GM23338 (cell line): ENCODE results near the gene LRRC28. TPM values are rescaled to one million over a fixed set of nuclear protein-coding genes. Genes with fewer than 3 reads are reported as not detected.

ENCODE experiments used
- ATAC-seq: fragments of 200-7000 bp; cut with Tn5 transposase; 3 replicates; pipeline ENCODE4 v1.9.1; 2020
- DNase-seq: peaks from one replicate; pipeline ENCODE4 v3.0.0-alpha.2; 2015; ENCODE audit warnings: low spot score
- H2AFZ ChIP-seq: fragments of 200-600 bp; sonication (generic); 2 replicates; pipeline ENCODE4 v1.8.0; 2016; ENCODE audit warnings: antibody characterized with exemption, mild to moderate bottlenecking, moderate library complexity
- H3F3A ChIP-seq: fragments of 200-600 bp; sonication (generic); replicated peaks from 2 replicates; pipeline ENCODE4 v1.8.0; 2017; ENCODE audit warnings: antibody characterized with exemption, mixed run types, low read depth
- H3K27ac ChIP-seq: fragments of 200-600 bp; sonication (generic); 2 replicates; pipeline ENCODE4 v1.6.1; 2016; ENCODE audit warnings: low read depth
- H3K27me3 ChIP-seq: fragments of 200-600 bp; sonication (generic); 2 replicates; pipeline ENCODE4 v1.8.0; 2016; ENCODE audit warnings: mild to moderate bottlenecking, mixed run types, moderate library complexity; ENCODE audit not compliant: insufficient read depth
- H3K36me3 ChIP-seq: fragments of 200-600 bp; sonication (generic); 2 replicates; pipeline ENCODE4 v1.8.0; 2016; ENCODE audit warnings: mild to moderate bottlenecking; ENCODE audit not compliant: insufficient read depth
- H3K4me1 ChIP-seq: fragments of 200-600 bp; sonication (generic); 2 replicates; pipeline ENCODE4 v1.8.0; 2016; ENCODE audit warnings: mild to moderate bottlenecking, moderate library complexity; ENCODE audit not compliant: insufficient read depth
- H3K4me2 ChIP-seq: fragments of 200-600 bp; sonication (generic); 2 replicates; pipeline ENCODE4 v1.7.1; 2017; ENCODE audit warnings: mixed run types
- H3K4me3 ChIP-seq: fragments of 200-600 bp; sonication (generic); 2 replicates; pipeline ENCODE4 v1.6.1; 2016; ENCODE audit warnings: mixed run types
- H3K79me2 ChIP-seq: fragments of 200-600 bp; sonication (generic); replicated peaks from 2 replicates; pipeline ENCODE4 v1.8.0; 2017; ENCODE audit warnings: mild to moderate bottlenecking; ENCODE audit not compliant: insufficient read depth
- H3K9me2 ChIP-seq: fragments of 200-600 bp; sonication (generic); 2 replicates; pipeline ENCODE4 v1.8.0; 2017; ENCODE audit not compliant: insufficient read depth
- H4K20me1 ChIP-seq: fragments of 200-600 bp; sonication (generic); replicated peaks from 2 replicates; pipeline ENCODE4 v1.8.0; 2017; ENCODE audit warnings: mild to moderate bottlenecking; ENCODE audit not compliant: insufficient read depth
- H3K27ac Mint-ChIP-seq: 2 replicates; pipeline ENCODE4 v1.8.0; 2020; ENCODE audit warnings: inconsistent platforms, mild to moderate bottlenecking, moderate library complexity, mixed read lengths
- H3K27me3 Mint-ChIP-seq: 3 replicates; pipeline ENCODE4 v1.8.0; 2022; ENCODE audit warnings: low read depth, mild to moderate bottlenecking, moderate library complexity, mixed read lengths, inconsistent platforms; ENCODE audit not compliant: insufficient read depth, poor library complexity
- H3K36me3 Mint-ChIP-seq: 3 replicates; pipeline ENCODE4 v1.8.0; 2021; ENCODE audit warnings: low read depth, mild to moderate bottlenecking, inconsistent platforms, moderate library complexity, mixed read lengths
- H3K4me1 Mint-ChIP-seq: 3 replicates; pipeline ENCODE4 v1.8.0; 2020; ENCODE audit warnings: mild to moderate bottlenecking, inconsistent platforms, mixed read lengths
- H3K4me3 Mint-ChIP-seq: 3 replicates; pipeline ENCODE4 v1.8.0; 2021; ENCODE audit warnings: moderate library complexity, mild to moderate bottlenecking, inconsistent platforms, mixed read lengths
- H3K9me3 Mint-ChIP-seq: 3 replicates; pipeline ENCODE4 v1.8.0; 2020; ENCODE audit warnings: moderate library complexity, mild to moderate bottlenecking, inconsistent platforms, mixed read lengths
- CTCF ChIP-seq, 2 experiments: fragments of 200-600 bp in 1 of 2; sonication (generic) in 1 of 2; conservative IDR thresholded peaks; 2 replicates each; pipeline versions ENCODE4 v1.5.1 to v1.6.1; 2016 to 2017; ENCODE audit warnings: antibody characterized with exemption in 2 of 2, low read depth in 2 of 2, mild to moderate bottlenecking in 2 of 2, moderate library complexity in 1 of 2
- EZH2 ChIP-seq: fragments of 200-600 bp; sonication (generic); IDR thresholded peaks from one replicate; pipeline ENCODE4 v1.8.0; 2017; ENCODE audit warnings: antibody characterized with exemption, mild to moderate bottlenecking, low read depth; ENCODE audit not compliant: unreplicated experiment
- EZH2phosphoT487 ChIP-seq: fragments of 200-600 bp; sonication (generic); IDR thresholded peaks from one replicate; pipeline ENCODE4 v1.8.1; 2018; ENCODE audit warnings: antibody characterized with exemption; ENCODE audit not compliant: unreplicated experiment
- NANOG ChIP-seq: IDR thresholded peaks from 2 replicates; pipeline ENCODE4 v1.6.1; 2016; ENCODE audit warnings: antibody characterized with exemption, borderline replicate concordance
- REST ChIP-seq: IDR thresholded peaks from one replicate; pipeline ENCODE4 v1.6.1; 2018; ENCODE audit warnings: antibody characterized with exemption; ENCODE audit not compliant: unreplicated experiment
- STAT1 ChIP-seq: IDR thresholded peaks from one replicate; pipeline ENCODE4 v1.6.1; 2016; ENCODE audit warnings: antibody characterized with exemption; ENCODE audit not compliant: unreplicated experiment
- ZNF114 ChIP-seq: fragments of 250-450 bp; sonication (Bioruptor Pico); IDR thresholded peaks from 2 replicates; pipeline ENCODE4 v1.5.0; 2020; ENCODE audit warnings: mild to moderate bottlenecking, moderate library complexity
- ZNF331 ChIP-seq: fragments of 250-450 bp; sonication (Bioruptor Pico); IDR thresholded peaks from 2 replicates; pipeline ENCODE4 v1.5.0; 2020; ENCODE audit warnings: low read depth, mild to moderate bottlenecking, moderate library complexity
- polyA plus RNA-seq: library from polyadenylated mRNA; unstranded; fragments of >200 nt; fragmentation: Nextera tagmentation; extraction: Ambion mirVana; gene quantifications from 2 replicates; pipeline ENCODE4 v1.2.1, GENCODE V29; 2016
- total RNA-seq: library from RNA; depleted of rRNA; stranded (reverse); fragments of >200 nt; shearing (Covaris generic); gene quantifications from 2 replicates; pipeline ENCODE4 v1.2.3, GENCODE V29; 2014

The LRRC28 gene
- total and polyA plus RNA-seq, 2 experiments from 2014 or later, result 12.9 to 28.4 TPM

GRCh38 chr15:99336794-99337193 lies 85.5 kb downstream of the LRRC28 start:
- H3K36me3 Mint-ChIP-seq, result no peaks in the 10 kb centered on the region
- H2AFZ ChIP-seq, result no peak overlapping the region
- no peaks in the 10 kb centered on the region for H4K20me1 ChIP-seq
- H3K27me3 ChIP-seq, result no peaks in the 10 kb centered on the region
- H3K79me2 ChIP-seq, result no peaks in the 10 kb centered on the region
- no peaks in the 10 kb centered on the region for H3K9me2 ChIP-seq
- no peak for TF ChIP-seq EZH2
- ATAC-seq, result no peak
- H3F3A ChIP-seq, result no peaks in the 10 kb centered on the region
- peaks cover 7% of the 10 kb centered on the region; the same call in 2 of the 3 replicates for H3K4me1 Mint-ChIP-seq
- H3K27ac ChIP-seq, result no peak overlapping the region
- H3K27ac Mint-ChIP-seq, result no peak overlapping the region
- DNase-seq, result no peak
- no peak overlapping the region for H3K4me2 ChIP-seq
- H3K4me1 ChIP-seq, result no peaks in the 10 kb centered on the region
- no peaks in the 10 kb centered on the region for H3K36me3 ChIP-seq
- no peak overlapping the region for H3K4me3 Mint-ChIP-seq
- H3K27me3 Mint-ChIP-seq, result no peaks in the 10 kb centered on the region
- no peak overlapping the region for H3K4me3 ChIP-seq
- no peaks in the 10 kb centered on the region for H3K9me3 Mint-ChIP-seq

DNA sequence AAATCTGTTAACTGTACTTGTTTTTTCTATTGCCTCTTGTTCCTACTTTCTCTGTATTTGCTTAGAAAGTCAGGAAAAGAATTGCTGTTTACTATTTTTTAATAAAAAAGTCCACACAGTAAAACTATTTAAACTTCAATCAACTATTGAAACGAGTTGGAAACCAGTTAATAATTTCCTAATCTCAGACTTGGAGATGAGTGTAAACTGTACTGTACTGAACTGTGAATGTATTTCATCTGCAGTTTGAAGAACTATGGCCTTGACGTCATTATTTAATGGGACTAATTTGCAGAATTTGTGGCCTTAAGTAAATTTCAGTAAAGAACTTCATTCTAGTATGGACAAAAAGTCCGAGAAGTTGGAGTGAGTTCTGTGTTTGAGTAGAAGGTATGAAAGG lies 89.1 kb downstream of the LRRC28 start:
- Histone ChIP-seq H3K27me3 (no peaks in the 10 kb centered on the region), H3K9me2 (no peaks in the 10 kb centered on the region), H3K36me3 (no peaks in the 10 kb centered on the region), H3K27ac (no peak overlapping the region), H3K4me3 (no peak overlapping the region), H3K79me2 (no peaks in the 10 kb centered on the region), H4K20me1 (no peaks in the 10 kb centered on the region), H3F3A (no peaks in the 10 kb centered on the region), H3K4me1 (no peaks in the 10 kb centered on the region), H3K4me2 (no peak overlapping the region), H2AFZ (no peak overlapping the region)
- Mint-ChIP-seq H3K4me1 (no peaks in the 10 kb centered on the region), H3K36me3 (no peaks in the 10 kb centered on the region), H3K9me3 (no peaks in the 10 kb centered on the region), H3K4me3 (no peak overlapping the region), H3K27me3 (peaks cover 2% of the 10 kb centered on the region), H3K27ac (no peak overlapping the region)
- TF ChIP-seq ZNF331 (CRISPR knock-in tag), result no peak
- DNase-seq, result no peak
- ATAC-seq, result no peak

- Mint-ChIP-seq H3K4me1 (no peaks in the 10 kb centered on the region), H3K27me3 (peaks cover 2% of the 10 kb centered on the region), H3K9me3 (no peaks in the 10 kb centered on the region), H3K27ac (no peak overlapping the region), H3K4me3 (no peak overlapping the region), H3K36me3 (no peaks in the 10 kb centered on the region)
- Histone ChIP-seq H3F3A (no peaks in the 10 kb centered on the region), H3K27ac (no peak overlapping the region), H3K27me3 (no peaks in the 10 kb centered on the region), H3K4me1 (no peaks in the 10 kb centered on the region), H3K4me3 (no peak overlapping the region), H4K20me1 (no peaks in the 10 kb centered on the region), H3K79me2 (no peaks in the 10 kb centered on the region), H3K36me3 (no peaks in the 10 kb centered on the region), H3K4me2 (no peak overlapping the region), H2AFZ (no peak overlapping the region), H3K9me2 (no peaks in the 10 kb centered on the region)
- ATAC-seq, result no peak
- DNase-seq, result no peak
- TF ChIP-seq CTCF (conservative IDR thresholded peaks at IDR 0.05; ENCODE audit: low read depth in 2 of 2) (no peak), REST (no peak), EZH2 (no peak), ZNF331 (CRISPR knock-in tag) (no peak), STAT1 (no peak), ZNF114 (CRISPR knock-in tag) (no peak), EZH2phosphoT487 (no peak), NANOG (no peak)
These were observed 90.5 kb downstream of the LRRC28 start for GRCh38 chr15:99341786-99342185.
